Measurements from ENCODE around the gene TMEM107.

TMEM107 gene

DNA sequence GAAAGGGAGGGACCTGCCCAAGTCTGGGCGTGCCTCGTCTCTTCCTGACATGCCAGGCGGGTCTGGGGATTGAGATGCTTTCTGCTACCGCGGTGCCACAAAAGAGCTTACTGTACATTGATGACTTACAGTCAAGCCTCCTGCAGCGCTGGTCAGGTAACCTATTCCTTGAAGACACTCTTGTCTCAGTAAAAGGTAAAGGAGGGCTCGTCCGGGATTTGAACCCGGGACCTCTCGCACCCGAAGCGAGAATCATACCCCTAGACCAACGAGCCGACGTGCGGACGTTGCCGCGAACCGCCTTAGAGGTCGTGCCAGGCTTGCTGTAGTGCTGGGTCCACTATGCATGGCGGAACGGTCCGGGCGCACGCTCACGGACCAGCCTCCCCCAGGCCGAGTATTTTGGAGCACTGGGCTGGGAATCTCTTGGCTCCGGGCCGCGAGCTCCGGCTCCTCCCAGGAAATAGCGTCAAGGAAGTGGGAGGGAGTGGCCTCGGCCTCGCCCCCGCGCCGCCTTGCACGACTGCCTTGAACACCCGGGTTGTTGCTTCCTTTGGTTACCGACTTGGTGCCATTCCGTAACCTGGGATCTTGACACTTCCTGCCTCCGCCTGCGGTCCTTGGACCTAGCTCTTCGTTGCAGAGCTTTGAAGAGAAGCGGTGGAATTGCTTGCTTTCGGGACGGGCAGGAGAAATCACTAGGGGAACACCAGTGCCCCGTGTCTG is 46.6 kb upstream of the TMEM107 start (continued):
- TF ChIP-seq ZBTB44 (tag by site-specific recombination; IDR thresholded peaks at IDR 0.05) (peak; percentile 56; the same call in 1 of the 2 replicates), TCF7L2 (IDR thresholded peaks at IDR 0.05; ENCODE audit: borderline replicate concordance, low read depth, low read length) (no peak), ZNF629 (tag by site-specific recombination; IDR thresholded peaks at IDR 0.05) (peak; percentile 89)
- TF ChIP-seq, protein P1, sequence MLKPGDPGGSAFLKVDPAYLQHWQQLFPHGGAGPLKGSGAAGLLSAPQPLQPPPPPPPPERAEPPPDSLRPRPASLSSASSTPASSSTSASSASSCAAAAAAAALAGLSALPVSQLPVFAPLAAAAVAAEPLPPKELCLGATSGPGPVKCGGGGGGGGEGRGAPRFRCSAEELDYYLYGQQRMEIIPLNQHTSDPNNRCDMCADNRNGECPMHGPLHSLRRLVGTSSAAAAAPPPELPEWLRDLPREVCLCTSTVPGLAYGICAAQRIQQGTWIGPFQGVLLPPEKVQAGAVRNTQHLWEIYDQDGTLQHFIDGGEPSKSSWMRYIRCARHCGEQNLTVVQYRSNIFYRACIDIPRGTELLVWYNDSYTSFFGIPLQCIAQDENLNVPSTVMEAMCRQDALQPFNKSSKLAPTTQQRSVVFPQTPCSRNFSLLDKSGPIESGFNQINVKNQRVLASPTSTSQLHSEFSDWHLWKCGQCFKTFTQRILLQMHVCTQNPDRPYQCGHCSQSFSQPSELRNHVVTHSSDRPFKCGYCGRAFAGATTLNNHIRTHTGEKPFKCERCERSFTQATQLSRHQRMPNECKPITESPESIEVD (tag by site-specific recombination; IDR thresholded peaks at IDR 0.05) = no peak

- ChIA-PET POLR2A (interaction anchor here (0.7 to 9.6 kb wide), 21 partner anchors 13 to 112 kb away, joined by 3 to 218 read pairs (median 8); partner anchors contain the start of genes ALOXE3, AURKB, BORCS6 and CTC1), CTCF (interaction anchor here (0.7 to 1.9 kb wide), 10 partner anchors 26 to 487 kb away, joined by 3 to 19 read pairs (median 4); partner anchors contain the start of gene BORCS6)
- H3K9me3 ChIP-seq (ENCODE audit: control insufficient read depth, insufficient read depth, low read depth, low read length) = no peaks in the 10 kb centered on the region
- peak overlapping the region; percentile 78 for H3K4me3 ChIP-seq (ENCODE audit: low read depth, low read length)
- peaks cover 8% of the 10 kb centered on the region for H3K4me1 ChIP-seq (ENCODE audit: control insufficient read depth, insufficient read depth, low read length)
- peak overlapping the region; percentile 70 for H3K27ac ChIP-seq (ENCODE audit: extremely low read depth, low read depth, low read length)
- H3K36me3 ChIP-seq (ENCODE audit: control insufficient read depth in 2 of 2, insufficient read depth in 1 of 2, low read length in 2 of 2) = peaks cover 0 to 3% of the 10 kb centered on the region in 2 experiments; a peak in 1 of 3 replicates
- TF ChIP-seq ZFP37 (tag by site-specific recombination; IDR thresholded peaks at IDR 0.05) (no peak), ZNF138 (tag by site-specific recombination; IDR thresholded peaks at IDR 0.05; ENCODE audit: borderline replicate concordance) (no peak), SCRT2 (tag by site-specific recombination; IDR thresholded peaks at IDR 0.05) (0 out of 2 replicates have a peak, but pooled peaks have one; percentile 11), ZNF423 (tag by site-specific recombination; IDR thresholded peaks at IDR 0.05) (no peak), ZNF585B (tag by site-specific recombination; IDR thresholded peaks at IDR 0.05) (no peak), MZF1 (tag by site-specific recombination; IDR thresholded peaks at IDR 0.05; ENCODE audit: borderline replicate concordance) (no peak), ZNF514 (tag by site-specific recombination; IDR thresholded peaks at IDR 0.05) (no peak), ZFP69B (tag by site-specific recombination; IDR thresholded peaks at IDR 0.05) (no peak), ZNF37A (tag by site-specific recombination; IDR thresholded peaks at IDR 0.05) (no peak), ZNF239 (tag by site-specific recombination; IDR thresholded peaks at IDR 0.05) (no peak), ZNF501 (tag by site-specific recombination; IDR thresholded peaks at IDR 0.05) (no peak), ZBTB17 (tag by site-specific recombination; IDR thresholded peaks at IDR 0.05) (peak; percentile 75), ZBTB26 (tag by site-specific recombination; optimal IDR thresholded peaks at IDR 0.05) (no peak), ZNF10 (tag by site-specific recombination; IDR thresholded peaks at IDR 0.05) (peak; percentile 95), ZNF624 (tag by site-specific recombination; IDR thresholded peaks at IDR 0.05) (no peak), ZNF214 (tag by site-specific recombination; IDR thresholded peaks at IDR 0.05; ENCODE audit: borderline replicate concordance) (no peak), HOXC10 (CRISPR knock-in tag; IDR thresholded peaks at IDR 0.05) (no peak)
- TF ChIP-seq, protein P2, sequence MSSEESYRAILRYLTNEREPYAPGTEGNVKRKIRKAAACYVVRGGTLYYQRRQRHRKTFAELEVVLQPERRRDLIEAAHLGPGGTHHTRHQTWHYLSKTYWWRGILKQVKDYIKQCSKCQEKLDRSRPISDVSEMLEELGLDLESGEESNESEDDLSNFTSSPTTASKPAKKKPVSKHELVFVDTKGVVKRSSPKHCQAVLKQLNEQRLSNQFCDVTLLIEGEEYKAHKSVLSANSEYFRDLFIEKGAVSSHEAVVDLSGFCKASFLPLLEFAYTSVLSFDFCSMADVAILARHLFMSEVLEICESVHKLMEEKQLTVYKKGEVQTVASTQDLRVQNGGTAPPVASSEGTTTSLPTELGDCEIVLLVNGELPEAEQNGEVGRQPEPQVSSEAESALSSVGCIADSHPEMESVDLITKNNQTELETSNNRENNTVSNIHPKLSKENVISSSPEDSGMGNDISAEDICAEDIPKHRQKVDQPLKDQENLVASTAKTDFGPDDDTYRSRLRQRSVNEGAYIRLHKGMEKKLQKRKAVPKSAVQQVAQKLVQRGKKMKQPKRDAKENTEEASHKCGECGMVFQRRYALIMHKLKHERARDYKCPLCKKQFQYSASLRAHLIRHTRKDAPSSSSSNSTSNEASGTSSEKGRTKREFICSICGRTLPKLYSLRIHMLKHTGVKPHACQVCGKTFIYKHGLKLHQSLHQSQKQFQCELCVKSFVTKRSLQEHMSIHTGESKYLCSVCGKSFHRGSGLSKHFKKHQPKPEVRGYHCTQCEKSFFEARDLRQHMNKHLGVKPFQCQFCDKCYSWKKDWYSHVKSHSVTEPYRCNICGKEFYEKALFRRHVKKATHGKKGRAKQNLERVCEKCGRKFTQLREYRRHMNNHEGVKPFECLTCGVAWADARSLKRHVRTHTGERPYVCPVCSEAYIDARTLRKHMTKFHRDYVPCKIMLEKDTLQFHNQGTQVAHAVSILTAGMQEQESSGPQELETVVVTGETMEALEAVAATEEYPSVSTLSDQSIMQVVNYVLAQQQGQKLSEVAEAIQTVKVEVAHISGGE (tag by site-specific recombination; conservative IDR thresholded peaks at IDR 0.05; ENCODE audit: low read depth) = no peak
- TF ChIP-seq, protein P3, sequence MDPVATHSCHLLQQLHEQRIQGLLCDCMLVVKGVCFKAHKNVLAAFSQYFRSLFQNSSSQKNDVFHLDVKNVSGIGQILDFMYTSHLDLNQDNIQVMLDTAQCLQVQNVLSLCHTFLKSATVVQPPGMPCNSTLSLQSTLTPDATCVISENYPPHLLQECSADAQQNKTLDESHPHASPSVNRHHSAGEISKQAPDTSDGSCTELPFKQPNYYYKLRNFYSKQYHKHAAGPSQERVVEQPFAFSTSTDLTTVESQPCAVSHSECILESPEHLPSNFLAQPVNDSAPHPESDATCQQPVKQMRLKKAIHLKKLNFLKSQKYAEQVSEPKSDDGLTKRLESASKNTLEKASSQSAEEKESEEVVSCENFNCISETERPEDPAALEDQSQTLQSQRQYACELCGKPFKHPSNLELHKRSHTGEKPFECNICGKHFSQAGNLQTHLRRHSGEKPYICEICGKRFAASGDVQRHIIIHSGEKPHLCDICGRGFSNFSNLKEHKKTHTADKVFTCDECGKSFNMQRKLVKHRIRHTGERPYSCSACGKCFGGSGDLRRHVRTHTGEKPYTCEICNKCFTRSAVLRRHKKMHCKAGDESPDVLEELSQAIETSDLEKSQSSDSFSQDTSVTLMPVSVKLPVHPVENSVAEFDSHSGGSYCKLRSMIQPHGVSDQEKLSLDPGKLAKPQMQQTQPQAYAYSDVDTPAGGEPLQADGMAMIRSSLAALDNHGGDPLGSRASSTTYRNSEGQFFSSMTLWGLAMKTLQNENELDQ (tag by site-specific recombination; IDR thresholded peaks at IDR 0.05; ENCODE audit: low read depth) = no peak
These were observed 46.1 kb upstream of the TMEM107 start for GRCh38 chr17:8222380-8222629.
